Suprapubic skin (tissue), 4 donors: ENCODE data around the gene HOXC10.

Source experiments
- CTCF ChIP-seq, 2 donors: fragments of 200-600 bp in 1 of 2; fragments of 450-650 bp in 1 of 2; sonication (generic) in 1 of 2; IDR thresholded peaks; one replicate each; pipeline ENCODE4 v1.5.1; 2016 to 2019; ENCODE audit warnings: antibody characterized with exemption in 2 of 2, mild to moderate bottlenecking in 1 of 2, moderate library complexity in 1 of 2
- POLR2A ChIP-seq, 2 donors: fragments of 450-650 bp; IDR thresholded peaks; one replicate each; pipeline ENCODE4 v1.6.1; 2017; ENCODE audit warnings: antibody characterized with exemption in 2 of 2, mild to moderate bottlenecking in 2 of 2, moderate library complexity in 2 of 2
- POLR2AphosphoS5 ChIP-seq, 3 donors: sonication (generic); formaldehyde crosslinking; IDR thresholded peaks; one replicate each; pipeline ENCODE4 v1.6.1; 2017; ENCODE audit warnings: antibody characterized with exemption in 3 of 3

GRCh38 chr12:53960187-53961024 lies 24.5 kb upstream of the HOXC10 start:
- TF ChIP-seq CTCF (IDR thresholded peaks at IDR 0.05) (no peak), POLR2AphosphoS5 (IDR thresholded peaks at IDR 0.05) (no peak), POLR2A (IDR thresholded peaks at IDR 0.05) (no peak)
